Mesenteric fat pad (tissue), 1 donor: Measurements from ENCODE around the gene YPEL4. TPM values are rescaled to one million over a fixed set of nuclear protein-coding genes. Genes with fewer than 3 reads are reported as not detected.

Experiments used
- microRNA-seq: library from miRNA; unstranded; fragments of <30 nt; microRNA quantifications from one replicate; pipeline ENCODE4 v1.2.0, GENCODE V29; 2020; ENCODE audit warnings: borderline number of aligned reads
- total RNA-seq: library from RNA; stranded (reverse); fragmentation: NEBNext Ultra II Directional; extraction: Animal tissue kit (Norgen Biotek cat#: 25700); gene quantifications from one replicate; pipeline ENCODE4 v1.2.1, GENCODE V29; 2021
- donor health status: DM: yes; HTN: yes; CAD: no.

The YPEL4 gene
- total RNA-seq, 1 donor from 2014 or later = 0.71 TPM

Small RNA genes lying within 50 kb of the gene (microRNA-seq; reads per million reads assigned to microRNA genes)
- gene MIR130A = 5,493 reads per million, percentile 90 among the genes with 10 or more reads in this experiment

Other genes with a start within 250 kb of the YPEL4 start
- 95.1 TPM for gene SLC43A3, start 222.8 kb downstream of the YPEL4 start, total RNA-seq
- gene RTN4RL2, start 189.4 kb downstream of the YPEL4 start, total RNA-seq = 2.8 TPM
- gene SLC43A1, start 134.2 kb downstream of the YPEL4 start, total RNA-seq = 8.4 TPM
- 48.0 TPM for gene TIMM10, start 119.2 kb downstream of the YPEL4 start, total RNA-seq
- gene SMTNL1, start 112.3 kb downstream of the YPEL4 start, total RNA-seq = not detected
- 51.9 TPM for gene UBE2L6, start 82.2 kb downstream of the YPEL4 start, total RNA-seq
- gene SERPING1, start 52.2 kb downstream of the YPEL4 start, total RNA-seq = 516 TPM
- gene CLP1, start 7.8 kb upstream of the YPEL4 start, total RNA-seq = 12.0 TPM
- gene ZDHHC5, start 18.2 kb upstream of the YPEL4 start, total RNA-seq = 65.4 TPM
- 14.4 TPM for gene MED19, start 62.3 kb upstream of the YPEL4 start, total RNA-seq
- gene TMX2, start 62.7 kb upstream of the YPEL4 start, total RNA-seq = 70.1 TPM
- 101 TPM for gene SELENOH, start 91.6 kb upstream of the YPEL4 start, total RNA-seq
- gene BTBD18, start 101.9 kb upstream of the YPEL4 start, total RNA-seq = not detected
- gene CTNND1, start 111.9 kb upstream of the YPEL4 start, total RNA-seq = 150 TPM